NAMALWA (cell line): ENCODE data around the gene KRT74.

Experiments used
- DNase-seq: peaks from one replicate; pipeline ENCODE4 v3.0.0-alpha.2; 2015; ENCODE audit warnings: low spot score

The KRT74 gene

GRCh38 chr12:52573306-52573705, 337 bp downstream of the KRT74 start:
- no peak for DNase-seq

GRCh38 chr12:52570511-52570910, 3.1 kb downstream of the KRT74 start:
- DNase-seq: no peak

DNA sequence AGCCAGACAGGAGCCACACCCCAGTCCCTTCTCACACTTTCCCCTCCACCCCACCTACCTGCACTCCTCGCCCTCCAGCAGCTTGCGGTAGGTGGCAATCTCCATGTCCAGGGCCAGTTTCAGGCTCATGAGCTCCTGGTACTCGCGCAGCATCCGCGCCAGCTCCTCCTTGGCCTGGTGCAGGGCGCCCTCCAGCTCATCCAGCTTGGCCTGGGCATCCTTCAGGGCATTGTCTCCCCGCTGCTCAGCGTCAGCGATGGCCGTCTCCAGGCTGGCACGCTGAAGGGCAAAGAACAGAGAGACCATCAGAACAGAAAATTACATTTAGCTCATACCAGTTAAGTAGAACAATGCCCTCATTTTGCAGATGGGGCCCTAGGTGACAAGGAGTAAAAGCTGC, 5.5 kb downstream of the KRT74 start:
- no peak for DNase-seq

DNA sequence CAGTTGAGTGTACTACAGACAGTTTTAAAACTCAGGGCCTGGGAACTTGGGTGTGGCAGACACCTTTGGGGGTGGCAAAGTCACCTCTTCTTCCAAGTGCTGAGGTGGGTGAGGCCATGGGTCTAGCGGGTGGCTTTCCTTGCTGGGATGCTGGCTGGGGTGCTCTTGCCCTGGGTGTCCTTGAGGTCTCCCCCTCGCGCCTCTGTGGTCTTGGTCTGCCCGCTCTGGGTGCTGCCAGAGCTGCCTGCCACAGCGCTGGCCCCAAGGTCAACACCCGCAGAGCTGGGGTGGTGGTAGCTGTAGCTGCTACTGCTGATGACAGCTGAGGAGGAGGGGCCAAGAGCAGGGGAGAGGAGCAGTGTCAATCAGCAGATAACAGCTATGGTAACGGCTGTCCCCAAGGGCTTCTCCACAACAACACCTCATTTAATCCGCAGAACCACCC, 6.8 kb downstream of the KRT74 start:
- DNase-seq: no peak

DNA sequence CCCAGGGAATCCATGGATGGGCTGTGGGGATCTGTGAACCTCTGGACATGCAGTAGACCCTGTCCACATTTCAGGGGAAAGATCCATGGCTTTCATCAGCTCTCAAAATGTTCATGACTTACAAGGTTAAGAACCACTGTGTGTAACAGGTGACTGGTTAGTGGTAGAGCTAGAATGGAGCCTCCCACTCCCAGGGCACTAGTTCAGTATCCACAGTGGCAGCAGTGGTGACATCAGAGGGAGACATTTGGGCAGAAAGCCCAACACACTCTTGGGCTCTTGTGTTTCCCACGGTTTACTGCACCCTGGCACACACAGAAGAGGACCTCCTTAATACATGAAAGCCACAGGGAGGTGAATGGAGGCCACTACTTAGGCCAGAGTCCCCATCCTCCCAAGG, 9.1 kb downstream of the KRT74 start:
- DNase-seq: no peak

- peak; percentile 9 for DNase-seq
Measured at GRCh38 chr12:52561880-52562449, 11.7 kb downstream of the KRT74 start.

- DNase-seq: no peak
Measured at GRCh38 chr12:52559979-52560378, 13.7 kb downstream of the KRT74 start.

- DNase-seq: no peak
Measured at GRCh38 chr12:52558781-52559445, 14.7 kb downstream of the KRT74 start.

DNA sequence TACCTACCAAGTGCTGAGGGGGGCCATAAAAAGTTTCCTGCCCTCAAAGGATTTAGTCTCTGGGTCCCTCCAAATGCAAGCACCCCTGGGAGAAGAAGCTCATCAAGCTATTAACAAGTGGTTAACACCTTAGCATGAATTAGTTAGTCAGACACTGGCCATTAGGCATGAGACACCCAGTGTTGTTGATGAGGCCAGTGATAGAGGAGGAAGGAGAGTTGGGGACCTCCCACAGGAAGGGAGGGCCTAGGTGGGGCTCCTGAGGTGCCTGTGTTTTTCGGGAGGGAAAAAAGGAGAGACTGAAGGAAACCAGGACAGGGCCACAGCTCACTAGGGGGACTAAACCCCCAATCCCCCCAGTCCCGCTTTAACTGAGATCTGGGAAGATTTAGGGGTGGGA, 16.2 kb downstream of the KRT74 start:
- no peak for DNase-seq

- DNase-seq: no peak
Measured at GRCh38 chr12:52555577-52555976, 18.1 kb downstream of the KRT74 start.

DNA sequence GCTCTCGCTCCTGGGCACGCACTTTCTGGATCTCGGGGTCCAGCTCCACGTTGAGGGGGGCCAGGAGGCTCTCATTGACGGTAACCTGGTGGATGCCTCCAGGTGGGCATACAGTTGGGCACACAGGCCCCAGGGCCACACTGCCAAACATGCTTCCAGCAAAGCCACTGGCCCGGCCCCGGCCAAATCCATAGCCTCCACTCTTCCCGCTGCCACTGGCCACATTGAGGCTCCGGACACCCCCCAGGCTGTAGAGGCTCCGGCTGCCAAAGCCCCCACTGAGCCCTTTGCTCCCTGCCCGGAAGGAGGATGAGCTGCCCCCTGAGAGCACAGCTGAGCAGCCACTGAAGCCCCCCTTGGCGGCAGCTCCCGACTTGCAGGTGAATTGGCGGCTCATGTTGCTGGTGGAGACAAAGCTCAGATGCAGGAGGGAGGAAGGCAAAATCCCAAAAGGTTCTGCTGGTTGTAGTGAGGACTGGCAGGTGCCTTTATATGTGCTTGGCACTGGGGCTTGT, 20.9 kb downstream of the KRT74 start, which contains the start of gene KRT71:
KRT71 (minus strand) TSS at position 465 of the 515 bp plus-strand sequence; CDS start at position 397, 68 bp downstream.
- DNase-seq: no peak

- no peak for DNase-seq
Measured at GRCh38 chr12:52552055-52552454, 21.6 kb downstream of the KRT74 start.

- no peak for DNase-seq
Measured at GRCh38 chr12:52551216-52551865, 22.3 kb downstream of the KRT74 start.

GRCh38 chr12:52546126-52546525, 27.5 kb downstream of the KRT74 start:
- no peak for DNase-seq

DNA sequence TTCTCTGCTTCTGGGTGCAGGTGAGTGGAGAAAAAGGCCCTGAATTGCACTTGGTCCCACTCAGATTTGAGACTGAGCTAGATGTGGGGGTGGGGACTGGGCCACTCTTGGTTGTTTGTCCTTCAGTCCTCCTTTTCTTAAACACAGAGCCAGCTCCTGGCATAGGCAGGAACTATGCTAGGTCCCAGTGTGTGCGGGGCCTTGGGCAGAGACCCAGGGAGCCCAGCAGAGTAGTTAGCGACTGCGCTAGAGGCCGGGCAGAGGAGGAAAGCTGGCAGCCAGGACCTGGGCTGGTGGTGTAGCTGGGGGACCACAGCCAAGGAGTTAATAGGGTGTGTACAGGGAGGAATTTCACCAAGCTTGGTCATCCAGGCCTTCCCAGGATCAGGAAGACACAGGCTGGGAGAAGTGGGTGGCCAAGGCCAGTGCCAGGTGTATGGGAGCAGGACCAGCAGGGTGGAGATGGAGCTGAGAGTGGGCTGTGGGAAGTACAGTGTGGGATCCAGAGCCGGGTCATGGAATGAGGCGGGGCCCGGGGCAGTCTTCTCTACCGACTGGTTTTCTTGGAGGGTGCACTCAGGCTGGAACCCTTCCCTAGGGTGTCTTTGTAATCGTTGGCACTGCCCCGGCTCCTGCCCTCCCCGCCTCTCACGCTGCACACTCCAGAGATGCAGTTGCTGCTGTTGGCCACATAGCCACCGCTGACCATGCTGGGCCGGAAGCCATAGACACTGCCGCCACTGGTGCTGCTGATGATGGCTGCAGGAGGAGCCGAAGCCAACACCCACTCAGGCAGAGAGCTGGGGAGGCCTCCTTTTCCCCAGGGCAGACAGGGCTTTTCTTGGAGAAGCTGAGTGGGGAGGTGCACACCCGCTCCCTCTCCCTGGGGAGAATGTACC, 29.4 kb downstream of the KRT74 start:
- no peak for DNase-seq

DNA sequence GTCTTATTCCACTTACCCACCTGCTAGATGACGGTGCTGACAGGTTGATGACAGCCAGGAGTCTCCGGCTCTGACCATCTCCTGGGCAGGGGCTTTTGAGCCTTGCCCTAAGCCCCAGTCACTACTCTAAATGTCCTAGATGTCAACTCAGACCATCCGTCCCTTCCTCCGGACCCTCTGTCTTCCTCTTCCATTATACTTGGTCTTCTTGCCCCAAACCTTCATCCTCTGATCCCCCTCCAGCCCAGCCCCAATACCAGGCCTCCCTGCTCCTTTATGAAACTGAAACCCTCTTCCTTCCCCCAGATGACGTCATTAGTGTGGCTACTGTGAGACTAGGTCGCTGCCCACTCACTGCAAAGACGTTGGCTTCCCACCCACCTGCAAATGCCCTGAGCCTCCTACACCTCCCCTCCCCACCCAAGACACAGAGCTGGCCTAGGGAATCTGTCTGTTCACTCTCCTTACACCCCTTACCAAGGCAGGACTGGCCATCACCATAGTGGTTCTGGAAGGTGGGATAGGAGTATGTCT, 30.8 kb downstream of the KRT74 start:
- DNase-seq: peak; percentile 5

- DNase-seq: no peak
Measured at GRCh38 chr12:52542157-52542556, 31.5 kb downstream of the KRT74 start.

- no peak for DNase-seq
Measured at GRCh38 chr12:52541709-52542108, 31.9 kb downstream of the KRT74 start.

DNA sequence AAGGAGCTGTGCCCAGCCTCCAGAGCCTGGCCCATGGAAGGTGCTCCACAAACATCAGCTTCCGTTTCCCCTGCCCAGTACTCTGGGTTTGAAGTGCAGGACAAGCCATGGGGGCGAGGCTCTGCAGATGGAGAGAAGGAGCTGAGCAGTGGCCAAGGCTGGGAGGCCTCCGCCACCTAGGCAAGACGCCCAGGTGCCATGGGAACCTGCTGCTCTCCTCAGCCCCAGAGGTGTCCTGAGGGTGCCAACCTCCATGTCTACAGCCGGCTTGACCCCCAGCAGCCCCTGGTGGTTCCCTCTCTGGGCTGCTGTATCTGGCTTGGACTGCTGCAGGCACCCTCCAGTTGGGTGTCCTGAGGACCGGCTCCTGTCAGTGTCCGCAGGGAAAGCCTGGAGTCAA, 33.1 kb downstream of the KRT74 start:
- no peak for DNase-seq

DNA sequence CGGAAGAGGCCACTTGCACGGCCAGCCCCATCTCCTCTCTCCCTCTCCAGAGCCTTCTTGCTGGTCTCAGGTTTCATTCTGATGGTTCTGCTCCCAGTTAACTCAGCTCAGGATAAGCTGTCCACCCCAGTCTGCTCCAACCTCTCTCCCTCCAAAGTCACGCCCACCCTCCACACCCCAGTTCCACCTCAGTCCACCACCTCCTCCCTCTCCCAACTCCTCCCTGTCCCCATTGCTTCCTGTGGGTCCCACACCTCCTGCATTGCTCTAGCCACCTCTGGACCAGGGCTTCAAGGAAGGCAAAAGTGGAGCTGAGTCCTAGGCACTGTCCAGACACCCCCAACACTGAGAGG, 33.8 kb downstream of the KRT74 start:
- no peak for DNase-seq

- no peak for DNase-seq
Measured at GRCh38 chr12:52539083-52539820, 34.4 kb downstream of the KRT74 start.
